ENCODE measurements around the gene AHCYL1.

AHCYL1 gene

DNA sequence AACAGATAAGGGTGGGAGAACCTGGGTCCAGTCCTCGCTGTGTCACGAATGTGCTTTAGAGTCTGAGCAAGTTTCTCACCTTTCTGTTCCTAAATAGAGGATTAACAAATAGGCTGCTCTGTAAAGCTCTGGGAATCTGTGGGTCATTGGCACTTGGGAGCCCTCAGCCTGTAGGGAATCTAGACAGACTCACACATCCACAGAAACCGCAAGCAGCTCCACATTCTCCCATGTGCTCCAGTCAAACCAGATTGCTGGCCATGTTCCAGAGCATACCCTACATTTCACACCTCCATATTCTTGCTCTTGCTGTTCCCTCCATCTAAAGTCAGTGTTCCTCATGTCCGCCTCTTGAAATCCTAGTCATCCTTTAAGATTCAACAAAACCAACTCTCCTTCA, 7.8 kb upstream of the AHCYL1 start:
- no peak for DNase-seq (ENCODE audit: low spot score)
- no peak for FAIRE-seq

DNA sequence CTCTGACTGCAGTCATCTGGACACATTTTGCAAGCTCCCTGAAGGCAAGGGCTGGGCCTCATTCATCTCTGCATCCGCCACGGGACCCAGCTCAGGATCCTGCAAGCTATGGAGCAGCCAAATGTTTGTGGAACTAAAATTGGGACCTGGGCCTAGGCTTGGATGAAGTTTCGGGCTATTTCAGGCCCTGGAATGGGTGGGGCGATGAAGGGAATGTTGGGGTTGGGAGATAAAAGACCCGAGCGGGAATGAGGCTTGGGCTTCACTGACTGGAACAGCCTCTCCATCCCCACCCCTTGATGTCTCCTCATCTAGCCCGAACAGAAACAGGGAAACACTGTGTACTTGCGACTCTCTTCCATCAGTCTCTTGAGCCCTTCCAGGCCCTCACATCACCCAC, 7.3 kb upstream of the AHCYL1 start:
- no peak for DNase-seq (ENCODE audit: low spot score)
- no peak for FAIRE-seq

- no peak for FAIRE-seq
Measured at GRCh38 chr1:109977657-109978378, 6.7 kb upstream of the AHCYL1 start.

DNA sequence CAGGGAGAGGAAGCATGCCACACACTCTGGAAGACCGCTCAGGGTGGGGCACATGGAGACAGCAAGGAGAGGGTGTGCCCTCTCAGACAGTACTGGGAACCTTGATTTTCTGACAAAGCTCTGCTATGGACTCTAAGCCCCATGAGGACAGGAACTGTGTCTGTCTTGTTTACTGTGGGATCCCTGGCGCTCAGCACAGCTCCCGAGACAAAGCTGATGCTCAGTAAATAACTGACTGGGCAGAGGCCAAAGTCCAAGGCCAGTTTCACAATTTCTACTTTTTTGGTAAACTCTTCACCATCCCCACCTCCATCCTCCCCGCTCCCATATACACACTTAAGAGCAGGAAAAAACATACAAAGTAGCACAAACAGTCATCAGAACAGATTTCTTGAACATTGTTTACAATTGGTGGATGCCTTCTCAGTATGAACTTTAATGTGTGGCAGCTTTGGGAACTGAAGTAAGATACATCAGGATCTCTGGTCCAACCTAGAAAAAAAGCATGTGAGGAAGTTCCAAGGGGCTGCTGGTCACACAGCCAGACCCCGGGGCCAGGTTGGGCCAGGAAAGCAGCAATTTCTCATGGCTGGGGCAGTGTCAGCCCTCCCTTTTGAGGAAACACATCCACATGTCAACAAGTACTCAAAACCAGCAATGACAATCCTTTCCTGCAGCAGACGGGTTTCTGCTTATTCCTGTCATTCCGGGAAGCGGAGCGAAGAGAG, 5.6 kb upstream of the AHCYL1 start:
- no peak for DNase-seq (ENCODE audit: low spot score)
- no peak for FAIRE-seq

More at GRCh38 chr1:109977657-109978378, 6.7 kb upstream of the AHCYL1 start:
- no peak for DNase-seq (ENCODE audit: low spot score)

- FAIRE-seq (no peak), DNase-seq (ENCODE audit: low spot score) (peak; percentile 70)
Measured at GRCh38 chr1:109979489-109980091, 5.0 kb upstream of the AHCYL1 start.

DNA sequence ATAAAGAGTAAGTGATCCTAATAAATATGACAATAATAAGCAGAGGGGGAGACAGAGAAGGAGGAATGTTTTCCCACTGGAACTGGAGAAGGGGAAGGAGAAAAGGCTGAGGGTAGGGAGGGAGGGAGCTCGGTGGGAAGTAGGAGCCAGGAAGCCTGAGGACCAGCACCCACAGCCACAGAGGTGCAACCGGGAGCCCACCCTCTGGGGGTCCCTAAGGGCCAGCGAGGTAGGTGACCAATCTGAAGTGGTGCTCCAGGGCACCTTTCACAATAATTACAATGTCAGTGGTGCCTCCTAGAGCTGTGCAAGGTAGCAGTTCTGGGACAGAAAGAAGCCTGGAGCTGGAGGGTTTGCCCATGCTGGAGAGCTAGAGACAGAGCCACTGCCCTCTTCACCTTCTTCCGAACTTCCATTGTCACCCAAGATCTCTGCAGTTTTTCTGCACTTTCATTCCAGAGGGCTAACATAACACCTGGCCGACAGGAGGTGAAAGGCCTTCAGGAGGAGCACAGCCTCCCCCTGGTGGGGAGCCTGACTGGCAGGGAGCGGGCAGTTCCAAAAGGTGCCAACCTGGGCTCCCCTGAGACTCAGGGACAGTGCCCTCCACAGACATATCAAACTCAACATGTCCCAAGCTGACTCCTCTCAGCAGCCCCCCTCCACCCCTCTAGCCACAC, 4.1 kb upstream of the AHCYL1 start:
- peak; percentile 35 for DNase-seq (ENCODE audit: low spot score)
- FAIRE-seq = no peak

- no peak for FAIRE-seq
- no peak for DNase-seq (ENCODE audit: low spot score)
Measured at GRCh38 chr1:109981004-109981335, 3.6 kb upstream of the AHCYL1 start.

- no peak for DNase-seq (ENCODE audit: low spot score)
- FAIRE-seq = no peak
Measured at GRCh38 chr1:109983380-109984189, 980 bp upstream of the AHCYL1 start.

GRCh38 chr1:109984190-109984455, 442 bp upstream of the AHCYL1 start:
- DNase-seq (ENCODE audit: low spot score) (peak; percentile 21), FAIRE-seq (no peak)

DNA sequence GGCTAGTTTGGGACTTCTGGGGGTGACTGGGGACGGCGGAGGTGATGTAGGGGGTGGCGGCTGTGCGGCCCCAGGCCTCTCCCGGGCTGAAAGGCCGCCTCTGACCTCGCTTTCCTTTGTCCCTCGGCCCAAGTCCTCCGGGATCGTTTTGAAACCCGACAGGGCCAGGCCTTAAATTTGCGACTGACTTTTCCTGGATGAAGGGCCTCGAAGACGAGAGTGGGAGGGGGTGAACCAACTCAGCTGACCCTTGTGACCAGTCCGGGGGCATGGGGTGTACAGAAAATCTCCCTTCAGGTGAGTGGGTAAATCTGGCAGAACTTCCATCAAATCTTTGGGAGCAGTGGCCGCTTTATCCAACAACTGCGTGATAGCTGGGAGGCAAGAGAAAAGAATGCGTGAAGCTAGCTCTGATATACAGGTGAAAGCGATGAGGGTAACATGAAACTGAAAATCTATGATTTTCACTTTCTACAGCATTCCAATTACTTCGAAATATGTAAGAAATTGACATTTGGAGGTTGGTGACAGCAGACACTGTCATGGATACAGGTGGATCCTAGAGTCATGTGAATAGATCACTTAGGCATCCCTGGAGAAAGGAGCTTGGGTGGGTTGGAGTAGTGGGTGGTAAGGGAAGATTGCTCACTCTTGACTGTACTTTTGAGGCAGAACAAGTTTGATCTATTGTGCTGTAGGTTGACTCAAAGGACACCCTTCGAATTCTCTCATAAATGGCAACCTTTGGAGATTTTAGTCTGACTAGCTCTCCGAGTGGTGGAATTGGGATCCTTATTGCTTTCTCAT, 885 bp downstream of the AHCYL1 start:
- no peak for FAIRE-seq
- DNase-seq (ENCODE audit: low spot score) = no peak

DNA sequence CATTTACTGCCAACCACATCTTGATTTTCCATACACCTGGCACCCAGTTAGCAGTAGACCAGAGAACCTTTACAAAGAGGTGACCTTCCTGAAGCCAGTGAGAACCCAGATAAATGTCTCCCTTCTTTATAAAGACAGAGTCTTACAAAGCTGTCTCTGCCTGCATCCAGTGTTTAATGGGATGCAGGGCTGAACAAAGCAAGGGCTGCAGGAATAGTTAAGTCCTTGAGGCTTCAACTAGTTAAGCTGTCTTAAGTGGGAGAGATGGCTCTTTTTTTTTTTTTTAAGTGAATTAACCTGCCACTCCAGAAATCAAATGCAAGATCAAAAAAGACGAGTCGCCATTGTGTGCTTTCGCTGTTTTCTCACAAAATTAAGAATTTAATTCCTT, 1.5 kb downstream of the AHCYL1 start:
- no peak for FAIRE-seq
- DNase-seq (ENCODE audit: low spot score) = no peak

GRCh38 chr1:109988349-109988914, 3.9 kb downstream of the AHCYL1 start:
- FAIRE-seq = no peak
- no peak for DNase-seq (ENCODE audit: low spot score)

GRCh38 chr1:109989506-109990301, 5.1 kb downstream of the AHCYL1 start:
- FAIRE-seq (no peak), DNase-seq (ENCODE audit: low spot score) (no peak)

DNA sequence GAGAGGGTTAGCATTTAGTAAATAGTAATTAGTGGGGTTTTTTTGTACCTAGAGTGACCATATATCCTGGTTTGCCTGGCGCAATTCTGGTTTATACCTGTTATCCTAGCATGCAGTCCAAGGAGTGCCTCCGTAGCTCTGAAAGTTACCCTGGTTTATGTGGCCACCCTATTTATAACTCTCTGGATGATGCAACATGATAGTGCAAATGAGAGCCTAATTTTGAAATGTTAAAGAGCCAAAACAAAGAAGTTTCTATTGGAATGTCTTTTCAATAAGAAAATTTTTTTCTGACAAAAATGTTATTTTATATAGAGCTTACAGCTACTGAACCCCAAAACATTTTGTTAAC, 5.7 kb downstream of the AHCYL1 start:
- DNase-seq (ENCODE audit: low spot score) = no peak
- no peak for FAIRE-seq

GRCh38 chr1:109991400-109991925, 6.9 kb downstream of the AHCYL1 start:
- no peak for FAIRE-seq
- DNase-seq (ENCODE audit: low spot score) = no peak

DNA sequence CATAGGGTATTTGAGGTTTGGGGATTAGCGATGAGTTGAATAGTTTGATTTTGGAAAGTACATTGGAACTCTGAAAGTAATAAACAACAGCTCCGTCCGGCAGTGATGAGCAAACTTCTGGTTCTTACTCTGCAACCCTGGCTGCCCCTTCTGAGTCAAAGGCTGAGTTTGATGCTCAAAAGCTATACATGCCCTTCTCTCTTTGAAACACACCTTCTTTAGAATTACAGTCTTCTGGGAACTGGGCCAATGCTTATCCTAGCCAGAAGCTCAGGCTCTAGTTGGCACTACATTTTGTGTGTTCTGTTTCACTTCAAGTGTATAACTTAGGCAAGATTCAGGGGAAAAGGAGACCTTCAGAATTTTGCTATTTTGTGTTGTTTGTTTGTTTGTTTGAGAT, 9.3 kb downstream of the AHCYL1 start:
- DNase-seq (ENCODE audit: low spot score) (no peak), FAIRE-seq (no peak)

GRCh38 chr1:109994654-109995053, 10.1 kb downstream of the AHCYL1 start:
- DNase-seq (ENCODE audit: low spot score) (no peak), FAIRE-seq (no peak)

DNA sequence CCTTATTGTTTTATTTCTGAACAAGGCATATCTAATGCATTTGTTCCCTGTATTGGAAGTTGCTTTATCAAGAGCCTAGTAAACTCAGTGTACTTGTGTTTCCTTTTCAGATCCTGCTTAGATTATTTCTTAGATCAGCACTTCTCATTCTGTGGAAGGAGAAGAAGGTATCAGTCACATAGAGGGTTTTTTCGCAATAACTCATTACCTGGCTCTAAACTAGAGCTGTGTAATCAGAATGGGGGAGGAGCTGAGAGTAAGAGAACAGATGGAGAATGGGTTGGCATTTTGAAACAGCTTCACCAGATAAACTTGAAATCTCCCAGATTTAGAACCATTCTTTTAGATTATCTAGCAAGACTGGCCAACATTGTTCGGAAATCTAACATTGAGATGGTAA, 11.0 kb downstream of the AHCYL1 start:
- DNase-seq (ENCODE audit: low spot score) = no peak

DNA sequence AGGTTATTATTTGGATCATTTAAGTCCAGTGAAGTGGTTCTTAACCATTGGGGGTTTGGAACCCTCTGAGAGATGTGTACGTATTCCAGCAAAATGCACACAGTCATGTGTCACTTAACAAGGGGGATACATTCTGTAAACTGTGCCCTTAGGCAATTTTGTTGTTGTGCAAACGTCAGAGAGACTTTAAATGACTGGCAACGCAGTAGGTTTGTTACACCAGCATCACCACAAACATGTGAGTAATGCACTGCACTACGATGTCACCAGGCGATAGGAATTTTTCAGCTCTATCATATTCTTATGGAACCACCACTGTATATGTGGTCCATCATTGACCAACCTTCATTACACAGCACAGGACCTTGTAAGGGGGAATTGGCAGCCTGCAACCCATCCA, 11.9 kb downstream of the AHCYL1 start:
- no peak for FAIRE-seq
- DNase-seq (ENCODE audit: low spot score) = no peak

More for the DNA sequence above, 11.0 kb downstream of the AHCYL1 start:
- FAIRE-seq = no peak

Data from urothelium cell line (cell line).